DOHH2 (cell line): ENCODE results near the gene MAP3K15.

ENCODE experiments used
- EZH2phosphoT487 ChIP-seq: fragments of 200-600 bp; sonication (generic); IDR thresholded peaks from 2 replicates; pipeline ENCODE4 v1.6.1; 2017; ENCODE audit warnings: borderline replicate concordance, mild to moderate bottlenecking, antibody characterized with exemption, low read length, moderate library complexity, mixed read lengths
- TF ChIP-seq, protein P1 (sequence below): fragments of 200-600 bp; sonication (generic); IDR thresholded peaks from one replicate; pipeline ENCODE4 v1.5.1; 2014; ENCODE audit warnings: antibody characterized with exemption, mild to moderate bottlenecking, low read depth, low read length; ENCODE audit not compliant: poor library complexity, severe bottlenecking

- TF ChIP-seq, protein P1, sequence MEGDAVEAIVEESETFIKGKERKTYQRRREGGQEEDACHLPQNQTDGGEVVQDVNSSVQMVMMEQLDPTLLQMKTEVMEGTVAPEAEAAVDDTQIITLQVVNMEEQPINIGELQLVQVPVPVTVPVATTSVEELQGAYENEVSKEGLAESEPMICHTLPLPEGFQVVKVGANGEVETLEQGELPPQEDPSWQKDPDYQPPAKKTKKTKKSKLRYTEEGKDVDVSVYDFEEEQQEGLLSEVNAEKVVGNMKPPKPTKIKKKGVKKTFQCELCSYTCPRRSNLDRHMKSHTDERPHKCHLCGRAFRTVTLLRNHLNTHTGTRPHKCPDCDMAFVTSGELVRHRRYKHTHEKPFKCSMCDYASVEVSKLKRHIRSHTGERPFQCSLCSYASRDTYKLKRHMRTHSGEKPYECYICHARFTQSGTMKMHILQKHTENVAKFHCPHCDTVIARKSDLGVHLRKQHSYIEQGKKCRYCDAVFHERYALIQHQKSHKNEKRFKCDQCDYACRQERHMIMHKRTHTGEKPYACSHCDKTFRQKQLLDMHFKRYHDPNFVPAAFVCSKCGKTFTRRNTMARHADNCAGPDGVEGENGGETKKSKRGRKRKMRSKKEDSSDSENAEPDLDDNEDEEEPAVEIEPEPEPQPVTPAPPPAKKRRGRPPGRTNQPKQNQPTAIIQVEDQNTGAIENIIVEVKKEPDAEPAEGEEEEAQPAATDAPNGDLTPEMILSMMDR = no peak
- TF ChIP-seq EZH2phosphoT487 = no peak
Observed at GRCh38 chrX:19563327-19563726, 48.0 kb upstream of the MAP3K15 start.
